ENCODE data around the gene JAK1.

JAK1 gene

GRCh38 chr1:64942675-64943074 is 23.7 kb downstream of the JAK1 start:
- no peak for TF ChIP-seq CTCF (IDR thresholded peaks at IDR 0.05; ENCODE audit: low read depth, low read length)
- H3K9me3 ChIP-seq (ENCODE audit: severe bottlenecking), result no peaks in the 10 kb centered on the region

DNA sequence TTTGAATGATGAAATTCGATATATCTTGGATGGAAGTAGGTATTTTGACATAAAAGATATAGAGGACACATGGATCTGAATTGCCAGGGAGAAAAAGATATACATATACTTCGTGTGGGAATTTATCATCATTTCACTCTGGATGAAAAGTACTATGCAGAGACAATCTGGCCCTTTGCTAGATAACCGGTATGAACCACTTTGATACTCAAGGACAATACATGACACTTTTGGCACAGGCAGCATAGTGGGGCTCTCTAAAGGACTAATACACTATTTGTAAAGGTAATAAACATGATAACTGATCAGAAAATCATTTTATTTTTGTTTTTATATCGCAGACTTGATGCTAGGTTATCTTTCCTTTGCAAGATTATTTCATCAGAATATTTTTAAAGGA is 24.2 kb downstream of the JAK1 start:
- no peak for TF ChIP-seq CTCF (IDR thresholded peaks at IDR 0.05; ENCODE audit: low read depth, low read length)
- no peaks in the 10 kb centered on the region for H3K9me3 ChIP-seq (ENCODE audit: severe bottlenecking)
- H3K36me3 ChIP-seq, result no peaks in the 10 kb centered on the region
- H3K4me3 ChIP-seq (ENCODE audit: low read depth, low read length), result no peak overlapping the region
- no peak overlapping the region for H3K27ac ChIP-seq
- no peaks in the 10 kb centered on the region for H3K27me3 ChIP-seq (ENCODE audit: insufficient read depth, low read depth, severe bottlenecking)
- no peak for DNase-seq

More at GRCh38 chr1:64942675-64943074, 23.7 kb downstream of the JAK1 start:
- Histone ChIP-seq H3K4me3 (ENCODE audit: low read depth, low read length) (no peak overlapping the region), H3K27ac (no peak overlapping the region), H3K36me3 (no peaks in the 10 kb centered on the region), H3K27me3 (ENCODE audit: insufficient read depth, low read depth, severe bottlenecking) (no peaks in the 10 kb centered on the region)
- no peak for DNase-seq

DNA sequence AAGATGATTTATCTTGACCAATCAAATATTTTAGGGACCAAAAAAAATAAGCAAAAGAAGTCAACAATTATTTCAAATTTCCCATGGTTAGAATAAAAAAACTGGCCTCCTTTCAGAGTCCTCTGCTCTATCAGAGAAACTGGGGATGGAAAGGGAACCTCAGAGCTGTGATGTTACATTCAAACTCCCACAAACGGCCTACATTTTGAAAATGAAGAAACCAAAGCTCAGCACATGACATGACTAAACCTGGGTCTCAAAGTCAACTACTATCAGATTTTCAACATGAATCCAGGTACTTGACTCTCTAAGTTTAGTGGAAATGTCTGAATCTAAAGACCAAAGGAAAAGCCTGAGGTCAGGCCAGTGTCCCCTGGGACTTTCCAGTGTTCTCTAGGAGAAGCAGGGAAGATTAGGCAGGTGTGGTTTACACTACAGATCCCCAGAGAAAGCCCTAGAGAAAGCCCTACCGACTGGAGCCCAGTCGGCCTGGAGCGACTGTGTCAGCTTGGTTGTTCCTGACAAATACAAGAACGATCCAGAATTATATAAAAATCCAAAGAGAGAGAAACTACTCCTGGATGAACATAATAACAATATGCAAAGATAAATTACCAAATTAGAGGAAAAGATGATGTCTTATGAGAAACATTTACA is 24.8 kb downstream of the JAK1 start:
- Histone ChIP-seq H3K9me3 (ENCODE audit: severe bottlenecking) (no peaks in the 10 kb centered on the region), H3K27ac (no peak overlapping the region), H3K36me3 (no peaks in the 10 kb centered on the region), H3K4me3 (ENCODE audit: low read depth, low read length) (no peak overlapping the region), H3K27me3 (ENCODE audit: insufficient read depth, low read depth, severe bottlenecking) (no peaks in the 10 kb centered on the region)
- TF ChIP-seq CTCF (IDR thresholded peaks at IDR 0.05; ENCODE audit: low read depth, low read length), result no peak
- no peak for DNase-seq

DNA sequence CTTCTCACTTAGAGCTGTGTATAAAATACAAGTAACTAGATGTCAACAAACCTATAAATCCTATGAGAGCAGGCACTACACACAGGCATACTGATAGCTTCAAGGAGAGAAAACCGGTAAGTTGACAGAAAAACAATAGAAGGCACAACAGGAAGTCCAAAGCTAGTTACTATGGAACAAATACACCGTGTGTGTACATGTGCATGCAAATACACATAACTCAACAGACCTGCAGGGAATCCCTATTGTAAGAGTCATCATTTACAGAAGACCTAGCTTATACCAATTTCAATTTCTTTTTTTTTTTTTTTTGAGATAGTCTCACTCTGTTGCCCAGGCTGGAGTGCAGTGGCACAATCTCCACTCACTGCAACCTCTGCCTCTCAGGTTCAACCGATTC is 26.3 kb downstream of the JAK1 start:
- Histone ChIP-seq H3K4me3 (ENCODE audit: low read depth, low read length) (no peak overlapping the region), H3K27me3 (ENCODE audit: insufficient read depth, low read depth, severe bottlenecking) (no peaks in the 10 kb centered on the region), H3K9me3 (ENCODE audit: severe bottlenecking) (no peaks in the 10 kb centered on the region), H3K27ac (no peak overlapping the region), H3K36me3 (no peaks in the 10 kb centered on the region)
- DNase-seq, result no peak
- TF ChIP-seq CTCF (IDR thresholded peaks at IDR 0.05; ENCODE audit: low read depth, low read length), result no peak

DNA sequence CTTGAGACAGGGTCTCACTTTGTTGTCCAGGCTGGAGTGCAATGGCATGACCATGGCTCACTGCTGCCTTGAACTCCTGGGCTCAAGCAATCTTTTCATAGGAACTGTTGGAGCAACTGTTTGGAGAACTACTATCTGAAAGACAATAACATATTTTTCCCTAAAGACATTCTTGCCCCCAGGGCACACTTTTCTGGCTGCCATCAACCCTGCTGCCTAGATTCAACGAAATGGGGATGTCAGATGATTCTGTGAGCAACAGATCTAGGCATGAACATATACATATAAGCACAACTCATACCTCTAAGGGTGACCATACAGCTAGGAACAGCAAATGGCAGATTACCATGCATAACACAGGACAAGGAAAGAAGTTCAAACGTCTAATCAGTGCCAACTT is 27.4 kb downstream of the JAK1 start:
- no peak for DNase-seq
- H3K4me3 ChIP-seq (ENCODE audit: low read depth, low read length), result no peak overlapping the region
- no peaks in the 10 kb centered on the region for H3K9me3 ChIP-seq (ENCODE audit: severe bottlenecking)
- no peaks in the 10 kb centered on the region for H3K36me3 ChIP-seq
- no peak for TF ChIP-seq CTCF (IDR thresholded peaks at IDR 0.05; ENCODE audit: low read depth, low read length)
- H3K27me3 ChIP-seq (ENCODE audit: insufficient read depth, low read depth, severe bottlenecking), result no peaks in the 10 kb centered on the region
- H3K27ac ChIP-seq, result no peak overlapping the region

DNA sequence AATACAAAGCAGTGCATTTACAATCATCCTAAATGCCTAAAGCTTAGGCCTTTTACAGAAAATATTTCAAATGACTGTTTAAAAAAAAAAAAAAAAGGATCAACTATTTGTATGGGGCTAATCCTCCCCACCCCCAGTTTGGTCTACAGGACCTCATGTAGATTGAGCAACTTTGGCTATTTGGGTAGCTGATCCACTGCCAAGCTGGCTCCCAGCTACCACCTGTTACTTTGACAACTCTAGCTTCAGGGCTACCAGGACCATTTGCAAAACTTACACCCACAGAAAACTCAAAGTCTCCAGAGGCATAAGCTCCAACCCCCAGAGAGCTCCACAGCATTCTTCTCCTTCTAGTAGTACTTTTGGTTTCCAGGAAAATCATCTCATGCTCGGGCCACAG is 29.4 kb downstream of the JAK1 start:
- no peaks in the 10 kb centered on the region for H3K36me3 ChIP-seq
- no peaks in the 10 kb centered on the region for H3K27me3 ChIP-seq (ENCODE audit: insufficient read depth, low read depth, severe bottlenecking)
- no peak for TF ChIP-seq CTCF (IDR thresholded peaks at IDR 0.05; ENCODE audit: low read depth, low read length)
- H3K9me3 ChIP-seq (ENCODE audit: severe bottlenecking), result no peaks in the 10 kb centered on the region
- H3K4me3 ChIP-seq (ENCODE audit: low read depth, low read length), result no peak overlapping the region
- no peak for DNase-seq
- no peak overlapping the region for H3K27ac ChIP-seq

Data from WERI-Rb-1 (cell line).